ENCODE results near the gene S100Z.
A peak's percentile ranks its signal among the peaks of the same experiment; 100 is the strongest.

S100Z gene

GRCh38 chr5:76954383-76954763 lies 104.6 kb downstream of the S100Z start:
- no peak for FAIRE-seq

GRCh38 chr5:76956033-76956432 lies 106.2 kb downstream of the S100Z start:
- no peak for FAIRE-seq

- peak; percentile 98 for FAIRE-seq
These were observed 109.4 kb downstream of the S100Z start for GRCh38 chr5:76958991-76959767.

GRCh38 chr5:76960004-76960625 lies 110.3 kb downstream of the S100Z start:
- peak; percentile 80 for FAIRE-seq

- no peak for FAIRE-seq
These were observed 114.2 kb downstream of the S100Z start for GRCh38 chr5:76964060-76964459.
